Measurements from ENCODE around the gene SPON1. TPM values are rescaled to one million over a fixed set of nuclear protein-coding genes. Genes with fewer than 3 reads are reported as not detected.
"Not testable (repeated sequence)": the region's sequence is repeated elsewhere in the genome, so short reads cannot be mapped to it uniquely, and the experiment has no call there.

Gene SPON1
- 0.19 TPM for polyA plus RNA-seq

GRCh38 chr11:13962562-13963168, at the start of gene SPON1:
TSS of gene SPON1 (plus strand) at chr11:13962723. CDS start at chr11:13962905, 182 bp downstream.
- peak within 1 kb of the TSS in 3 of 4 donors; percentile 59 to 91 (median 68) for H3K4me3 Mint-ChIP-seq
- peaks cover 2% of the 10 kb centered on the region for H3K36me3 Mint-ChIP-seq
- no peaks in the 10 kb centered on the region for H3K9me3 Mint-ChIP-seq
- peaks cover 0 to 7% (median 3%) of the 10 kb centered on the region in 3 donors for H3K4me1 Mint-ChIP-seq
- H3K27ac Mint-ChIP-seq = no peak within 1 kb of the TSS
- peaks cover 48% of the 10 kb centered on the region for H3K27me3 Mint-ChIP-seq

- Mint-ChIP-seq H3K27ac (no peak overlapping the region), H3K4me1 (peaks cover 0 to 4% (median 1%) of the 10 kb centered on the region in 3 donors), H3K4me3 (no peak overlapping the region), H3K9me3 (peaks cover 0 to 2% (median 0%) of the 10 kb centered on the region in 3 donors), H3K27me3 (peaks cover 8% of the 10 kb centered on the region), H3K36me3 (no peaks in the 10 kb centered on the region)
Measured at GRCh38 chr11:13917264-13917663, 45.3 kb upstream of the SPON1 start.

- Mint-ChIP-seq H3K4me1 (peaks cover 3 to 8% (median 5%) of the 10 kb centered on the region in 3 donors), H3K9me3 (peaks cover 0 to 4% (median 0%) of the 10 kb centered on the region in 3 donors), H3K27ac (no peak overlapping the region), H3K36me3 (no peaks in the 10 kb centered on the region), H3K27me3 (peaks cover 11% of the 10 kb centered on the region), H3K4me3 (no peak overlapping the region)
Measured at GRCh38 chr11:13917904-13918303, 44.6 kb upstream of the SPON1 start.

GRCh38 chr11:13920756-13921155, 41.8 kb upstream of the SPON1 start:
- no peak overlapping the region for H3K4me3 Mint-ChIP-seq
- no peak overlapping the region for H3K27ac Mint-ChIP-seq
- H3K4me1 Mint-ChIP-seq = peaks cover 22 to 32% (median 27%) of the 10 kb centered on the region in 3 donors
- H3K27me3 Mint-ChIP-seq = peaks cover 10% of the 10 kb centered on the region
- H3K36me3 Mint-ChIP-seq = no peaks in the 10 kb centered on the region
- peaks cover 0 to 1% (median 0%) of the 10 kb centered on the region in 3 donors for H3K9me3 Mint-ChIP-seq

- Mint-ChIP-seq H3K4me1 (peaks cover 24 to 33% (median 28%) of the 10 kb centered on the region in 3 donors), H3K36me3 (no peaks in the 10 kb centered on the region), H3K27ac (no peak overlapping the region), H3K27me3 (peaks cover 10% of the 10 kb centered on the region), H3K9me3 (peaks cover 0 to 1% (median 0%) of the 10 kb centered on the region in 3 donors), H3K4me3 (no peak overlapping the region)
Measured at GRCh38 chr11:13921545-13921944, 41.0 kb upstream of the SPON1 start.

GRCh38 chr11:13923182-13923581, 39.3 kb upstream of the SPON1 start:
- H3K4me3 Mint-ChIP-seq = peak overlapping the region in 2 of 4 donors; percentile 41 to 93
- no peaks in the 10 kb centered on the region for H3K36me3 Mint-ChIP-seq
- peaks cover 1 to 6% (median 3%) of the 10 kb centered on the region in 3 donors for H3K9me3 Mint-ChIP-seq
- H3K4me1 Mint-ChIP-seq = peaks cover 24 to 33% (median 28%) of the 10 kb centered on the region in 3 donors
- no peak overlapping the region for H3K27ac Mint-ChIP-seq
- peaks cover 8% of the 10 kb centered on the region for H3K27me3 Mint-ChIP-seq

GRCh38 chr11:13923716-13924650, 38.5 kb upstream of the SPON1 start:
- Mint-ChIP-seq H3K27me3 (peaks cover 7% of the 10 kb centered on the region), H3K36me3 (no peaks in the 10 kb centered on the region), H3K27ac (peak overlapping the region; percentile 15 to 83 (median 48)), H3K4me1 (peaks cover 26 to 38% (median 28%) of the 10 kb centered on the region in 3 donors), H3K4me3 (peak overlapping the region in 3 of 4 donors; percentile 55 to 93 (median 83)), H3K9me3 (peaks cover 1 to 6% (median 3%) of the 10 kb centered on the region in 3 donors)

GRCh38 chr11:13924801-13925327, 37.7 kb upstream of the SPON1 start:
- peak overlapping the region in 3 of 4 donors; percentile 1 to 93 (median 83) for H3K4me3 Mint-ChIP-seq
- H3K4me1 Mint-ChIP-seq = peaks cover 26 to 40% (median 27%) of the 10 kb centered on the region in 3 donors
- H3K36me3 Mint-ChIP-seq = no peaks in the 10 kb centered on the region
- H3K9me3 Mint-ChIP-seq = peaks cover 1 to 6% (median 3%) of the 10 kb centered on the region in 3 donors
- H3K27me3 Mint-ChIP-seq = peaks cover 9% of the 10 kb centered on the region
- H3K27ac Mint-ChIP-seq = peak overlapping the region in 2 of 3 donors; percentile 28 to 83

GRCh38 chr11:13926366-13926765, 36.2 kb upstream of the SPON1 start:
- H3K4me3 Mint-ChIP-seq, H3K27me3 Mint-ChIP-seq, H3K36me3 Mint-ChIP-seq, H3K27ac Mint-ChIP-seq, H3K9me3 Mint-ChIP-seq: not testable (repeated sequence)
- peaks cover 26 to 40% (median 27%) of the 10 kb centered on the region in 3 donors for H3K4me1 Mint-ChIP-seq

GRCh38 chr11:13926981-13927380, 35.5 kb upstream of the SPON1 start:
- H3K27me3 Mint-ChIP-seq = peaks cover 7% of the 10 kb centered on the region
- H3K36me3 Mint-ChIP-seq = peaks cover 3% of the 10 kb centered on the region
- peak overlapping the region in 1 of 4 donors; percentile 46 for H3K4me3 Mint-ChIP-seq
- H3K27ac Mint-ChIP-seq = no peak overlapping the region
- H3K9me3 Mint-ChIP-seq = peaks cover 1 to 6% (median 3%) of the 10 kb centered on the region in 3 donors
- H3K4me1 Mint-ChIP-seq = peaks cover 27 to 40% (median 27%) of the 10 kb centered on the region in 3 donors

GRCh38 chr11:13927481-13927880, 35.0 kb upstream of the SPON1 start:
- Mint-ChIP-seq H3K27ac (no peak overlapping the region), H3K27me3 (peaks cover 7% of the 10 kb centered on the region), H3K36me3 (peaks cover 3% of the 10 kb centered on the region), H3K9me3 (peaks cover 1 to 6% (median 3%) of the 10 kb centered on the region in 3 donors), H3K4me1 (peaks cover 27 to 38% (median 27%) of the 10 kb centered on the region in 3 donors), H3K4me3 (no peak overlapping the region)

GRCh38 chr11:13928566-13929251, 33.8 kb upstream of the SPON1 start:
- no peak overlapping the region for H3K27ac Mint-ChIP-seq
- peaks cover 3% of the 10 kb centered on the region for H3K36me3 Mint-ChIP-seq
- peaks cover 18 to 27% (median 20%) of the 10 kb centered on the region in 3 donors for H3K4me1 Mint-ChIP-seq
- H3K4me3 Mint-ChIP-seq = peak overlapping the region in 1 of 4 donors; percentile 7
- peaks cover 0 to 6% (median 3%) of the 10 kb centered on the region in 3 donors for H3K9me3 Mint-ChIP-seq
- H3K27me3 Mint-ChIP-seq = peaks cover 2% of the 10 kb centered on the region

GRCh38 chr11:13929395-13929891, 33.1 kb upstream of the SPON1 start:
- Mint-ChIP-seq H3K36me3 (peaks cover 3% of the 10 kb centered on the region), H3K9me3 (peaks cover 0 to 6% (median 3%) of the 10 kb centered on the region in 3 donors), H3K4me1 (peaks cover 12 to 21% (median 17%) of the 10 kb centered on the region in 3 donors), H3K4me3 (no peak overlapping the region), H3K27ac (no peak overlapping the region), H3K27me3 (peaks cover 2% of the 10 kb centered on the region)

- H3K4me1 Mint-ChIP-seq = peaks cover 3 to 15% (median 8%) of the 10 kb centered on the region in 3 donors
- peaks cover 0 to 6% (median 3%) of the 10 kb centered on the region in 3 donors for H3K9me3 Mint-ChIP-seq
- H3K27ac Mint-ChIP-seq = no peak overlapping the region
- H3K27me3 Mint-ChIP-seq = peaks cover 8% of the 10 kb centered on the region
- H3K4me3 Mint-ChIP-seq = no peak overlapping the region
- peaks cover 3% of the 10 kb centered on the region for H3K36me3 Mint-ChIP-seq
Measured at GRCh38 chr11:13931356-13931755, 31.2 kb upstream of the SPON1 start.

Data from IgD-negative memory B cell (primary cell).